Pancreas (tissue), 10 donors: ENCODE results near the gene YAF2. TPM values are rescaled to one million over a fixed set of nuclear protein-coding genes. Genes with fewer than 3 reads are reported as not detected.
A peak's percentile ranks its signal among the peaks of the same experiment; 100 is the strongest.

Experiments
- ATAC-seq, 4 donors: fragments of 200-7000 bp; cut with Tn5 transposase; one replicate each; pipeline versions ENCODE4 v1.8.0 to v1.9.1; 2020; ENCODE audit warnings: mild to moderate bottlenecking in 4 of 4, moderate library complexity in 4 of 4
- DNase-seq, 6 donors: peaks; one replicate each; pipeline ENCODE4 v3.0.0-alpha.2; 2020
- FAIRE-seq: peaks from 2 replicates; lab custom pipeline; 2012; peaks lifted over from hg19 to GRCh38; lab: Jason Lieb, UNC
- H3K27ac ChIP-seq, 4 donors: fragments of 200-600 bp; sonication (generic); 1 replicate in 3 of 4; 2 replicates in 1 of 4; pipeline versions ENCODE4 v1.5.0 to v1.8.0; 2020
- H3K27me3 ChIP-seq, 4 donors: fragments of 200-600 bp; one replicate each; pipeline ENCODE4 v1.8.0; 2021
- H3K36me3 ChIP-seq, 3 donors: fragments of 200-600 bp; sonication (generic) in 1 of 3; one replicate each; pipeline versions ENCODE4 v1.5.0 to v1.8.0; 2020 to 2021
- H3K4me1 ChIP-seq, 3 donors: fragments of 200-600 bp; one replicate each; pipeline ENCODE4 v1.8.0; 2021
- H3K4me3 ChIP-seq, 4 donors: fragments of 200-600 bp; sonication (generic) in 2 of 4; one replicate each; pipeline versions ENCODE4 v1.5.0 to v1.8.0; 2020 to 2021
- H3K9me3 ChIP-seq, 4 donors: fragments of 200-600 bp; one replicate each; pipeline ENCODE4 v1.8.0; 2021
- CTCF ChIP-seq, 4 donors: fragments of 200-600 bp; sonication (generic) in 3 of 4; IDR thresholded peaks; one replicate each; pipeline versions ENCODE4 v1.5.0 to v1.8.0; 2021; ENCODE audit warnings: antibody characterized with exemption in 4 of 4
- WGBS, 2 donors: extraction: QIAGEN DNeasy Blood & Tissue Kit; methylation state at CpG; one replicate each; pipeline ENCODE4 v1.1.7; 2013; 5-methylcytosine and 5-hydroxymethylcytosine counted together
- intact Hi-C, 3 donors: fragments of 100-400 bp; cut with DNase I; formaldehyde crosslinking; loops; one replicate each; pipeline versions ENCODE4 v1.11.1 to v1.14.2; 2022
- polyA plus RNA-seq, 2 donors: library from polyadenylated mRNA; stranded (reverse); fragments of 200-250 nt; gene quantifications; one replicate each; pipeline ENCODE4 v1.2.3, GENCODE V29; 2013
- total RNA-seq, 6 donors: library from RNA; stranded (reverse); fragmentation: NEBNext Ultra II Directional in 4 of 6; extraction: Animal tissue kit (Norgen Biotek cat#: 25700) in 4 of 6; gene quantifications; one replicate each; pipeline versions ENCODE4 v1.2.1 to v1.2.4, GENCODE V29; 2021 to 2023
- donor health status: healthy with polysubstance abuse.
- donor health status: DM: no; HTN: no; CAD: no; lungs with moderate emphysema.
- donor health status: DM: no; HTN: no; CAD: no.
- donor health status: control.
- donor health status: control.
- donor health status: Bipolar disorder and iron deficiency.
- donor health status: DM: yes; HTN: yes; CAD: no.
- donor health status: DM: no; HTN: no; CAD: no.
- donor health status: DM: no; HTN: no; CAD: no.
- donor health status: DM: yes; HTN: yes; CAD: no.

The YAF2 gene
- 10 to 100 TPM in 5 of 6 donors, 1 to 10 TPM in 1; 8.3 to 14.7 (median 11.7) TPM for total RNA-seq
- polyA plus RNA-seq: 10 to 100 TPM in 1 of 2 donors, 1 to 10 TPM in 1; 7.1 to 13.2 TPM

- Histone ChIP-seq H3K4me1 (peaks cover 5 to 23% (median 14%) of the 10 kb centered on the region in 3 donors), H3K27me3 (no peaks in the 10 kb centered on the region), H3K36me3 (peaks cover 0 to 5% (median 0%) of the 10 kb centered on the region in 3 donors), H3K27ac (peak within 1 kb of the TSS; percentile 81 to 93 (median 89)), H3K9me3 (no peaks in the 10 kb centered on the region), H3K4me3 (peak within 1 kb of the TSS; percentile 60 to 83 (median 73))
- 3 to 5% methylated on average over 40 to 69 of the region's 69 CpGs for WGBS, 2 donors
- FAIRE-seq (no peak), DNase-seq (peak; percentile 85 to 94 (median 90)), ATAC-seq (peak; percentile 95 to 97 (median 96))
- TF ChIP-seq CTCF (IDR thresholded peaks at IDR 0.05): no peak
- intact Hi-C loops: no loop called here
These were observed at the start of gene YAF2 for GRCh38 chr12:42238240-42239140. Gene YAF2 (minus strand): TSS chr12:42238248. CDS start chr12:42238180, 68 bp downstream.

- Histone ChIP-seq H3K27ac (no peak overlapping the region), H3K4me3 (no peak overlapping the region), H3K36me3 (no peaks in the 10 kb centered on the region), H3K4me1 (no peaks in the 10 kb centered on the region), H3K9me3 (no peaks in the 10 kb centered on the region), H3K27me3 (peaks cover 0 to 4% (median 0%) of the 10 kb centered on the region in 4 donors)
- intact Hi-C loops: no loop called here
- no peak for TF ChIP-seq CTCF (IDR thresholded peaks at IDR 0.05)
- ATAC-seq (no peak), FAIRE-seq (no peak), DNase-seq (no peak)
- 82 to 86% methylated on average over 25 to 26 of the region's 26 CpGs for WGBS, 2 donors
These were observed 48.7 kb upstream of the YAF2 start for GRCh38 chr12:42286741-42287140.

- H3K27me3 ChIP-seq: peaks cover 0 to 4% (median 0%) of the 10 kb centered on the region in 4 donors
- FAIRE-seq (no peak), DNase-seq (no peak), ATAC-seq (no peak)
- no peaks in the 10 kb centered on the region for H3K36me3 ChIP-seq
- no peak overlapping the region for H3K4me3 ChIP-seq
- H3K9me3 ChIP-seq: no peaks in the 10 kb centered on the region
- no peak overlapping the region for H3K27ac ChIP-seq
- H3K4me1 ChIP-seq: no peaks in the 10 kb centered on the region
- intact Hi-C loops: no loop called here
- WGBS, 2 donors: 95 to 98% methylated on average over 2 of the region's 2 CpGs
- TF ChIP-seq CTCF (IDR thresholded peaks at IDR 0.05): no peak
These were observed 47.4 kb upstream of the YAF2 start for GRCh38 chr12:42285431-42285830.

GRCh38 chr12:42284876-42285275 is 46.8 kb upstream of the YAF2 start:
- no peak overlapping the region for H3K4me3 ChIP-seq
- WGBS, 2 donors: 73 to 85% methylated on average over 2 of the region's 2 CpGs
- TF ChIP-seq CTCF (IDR thresholded peaks at IDR 0.05): no peak
- FAIRE-seq (no peak), DNase-seq (no peak), ATAC-seq (no peak)
- H3K36me3 ChIP-seq: no peaks in the 10 kb centered on the region
- H3K4me1 ChIP-seq: no peaks in the 10 kb centered on the region
- no peak overlapping the region for H3K27ac ChIP-seq
- peaks cover 0 to 4% (median 0%) of the 10 kb centered on the region in 4 donors for H3K27me3 ChIP-seq
- H3K9me3 ChIP-seq: no peaks in the 10 kb centered on the region
- intact Hi-C loops: no loop called here
